HG02642 (cell line): ENCODE results near the gene COL16A1.
"Not testable (repeated sequence)": the region's sequence is repeated elsewhere in the genome, so short reads cannot be mapped to it uniquely, and the experiment has no call there.

Experiments
- ATAC-seq: cut with Tn5 transposase; IDR thresholded peaks from one replicate; pipeline ENCODE4 v1.9.1; 2021; ENCODE audit warnings: mild to moderate bottlenecking; ENCODE audit not compliant: unreplicated experiment, poor library complexity

Gene COL16A1

DNA sequence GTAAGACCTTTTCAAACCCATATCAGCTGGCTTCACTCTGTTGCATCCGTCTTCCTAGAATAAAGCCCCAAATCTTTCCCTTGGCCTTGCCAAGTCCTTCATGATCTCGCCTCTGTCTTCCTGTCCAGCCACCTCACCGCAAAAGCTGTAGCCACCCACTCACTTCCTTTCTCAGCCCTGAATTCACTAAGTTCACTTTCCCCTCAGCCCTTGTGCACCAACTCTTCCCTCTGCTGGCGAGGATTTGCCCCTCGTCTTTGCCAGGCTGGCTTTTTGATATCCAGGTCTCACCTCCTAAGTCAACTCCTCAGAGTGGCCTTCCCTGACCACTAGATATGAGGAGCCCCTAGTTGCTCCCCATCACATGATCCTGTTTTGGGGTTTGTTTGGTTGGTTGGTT lies 3.9 kb upstream of the COL16A1 start:
- no peak for ATAC-seq

DNA sequence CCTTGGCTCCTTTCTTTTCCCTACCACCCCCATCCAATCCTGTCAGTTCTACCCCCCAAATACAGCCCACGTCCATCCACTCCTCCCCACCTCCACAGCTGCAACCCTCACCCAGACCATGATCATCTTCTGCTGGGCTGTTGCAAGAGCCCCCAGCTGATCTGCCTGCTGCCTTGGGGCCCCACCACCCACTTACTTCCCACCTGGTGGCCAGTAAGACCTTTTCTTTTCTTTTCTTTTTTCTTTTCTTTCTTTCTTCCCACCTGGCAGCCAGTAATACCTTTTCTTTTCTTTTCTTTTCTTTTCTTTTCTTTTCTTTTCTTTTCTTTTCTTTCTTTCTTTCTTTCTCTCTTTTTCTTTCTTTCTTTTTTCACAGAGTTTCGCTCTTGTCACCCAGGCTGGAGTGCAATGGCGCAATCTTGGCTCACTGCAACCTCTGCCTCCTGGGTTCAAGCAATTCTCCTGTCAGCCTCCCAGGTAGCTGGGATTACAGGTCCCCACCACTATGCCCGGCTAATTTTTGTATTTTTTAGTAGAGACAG lies 3.3 kb upstream of the COL16A1 start:
- not testable (repeated sequence) for ATAC-seq

DNA sequence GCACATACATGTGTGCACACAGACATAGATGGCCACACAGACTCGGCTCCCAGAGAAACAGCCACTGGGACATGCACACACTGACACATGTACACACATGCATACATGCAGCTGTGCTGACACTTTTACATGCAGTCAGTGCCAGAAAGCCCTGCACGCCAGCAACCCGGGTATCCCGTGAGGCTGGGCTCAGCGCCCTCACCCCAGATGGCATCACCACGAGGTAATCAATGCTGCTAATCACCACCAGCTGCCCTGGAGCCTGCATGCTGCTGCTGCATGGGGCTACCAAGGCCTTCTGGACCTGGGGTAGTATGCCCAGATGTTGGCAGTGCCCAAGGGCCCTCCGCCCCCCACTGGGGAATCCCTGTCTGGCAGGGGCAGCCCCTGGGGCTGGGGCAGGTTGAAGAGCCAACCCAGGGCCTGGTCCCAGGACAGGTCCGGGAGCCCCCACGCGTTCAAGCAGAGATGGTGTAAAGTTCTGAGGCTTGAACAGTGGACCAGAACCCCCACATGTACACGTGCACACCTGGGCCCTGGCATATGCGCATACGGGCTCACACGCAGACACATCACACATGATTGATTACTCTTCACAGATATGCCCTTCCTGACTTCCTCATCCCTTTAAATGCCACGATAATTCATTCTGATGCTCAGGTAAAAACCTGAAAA lies 2.7 kb upstream of the COL16A1 start:
- ATAC-seq, result no peak

DNA sequence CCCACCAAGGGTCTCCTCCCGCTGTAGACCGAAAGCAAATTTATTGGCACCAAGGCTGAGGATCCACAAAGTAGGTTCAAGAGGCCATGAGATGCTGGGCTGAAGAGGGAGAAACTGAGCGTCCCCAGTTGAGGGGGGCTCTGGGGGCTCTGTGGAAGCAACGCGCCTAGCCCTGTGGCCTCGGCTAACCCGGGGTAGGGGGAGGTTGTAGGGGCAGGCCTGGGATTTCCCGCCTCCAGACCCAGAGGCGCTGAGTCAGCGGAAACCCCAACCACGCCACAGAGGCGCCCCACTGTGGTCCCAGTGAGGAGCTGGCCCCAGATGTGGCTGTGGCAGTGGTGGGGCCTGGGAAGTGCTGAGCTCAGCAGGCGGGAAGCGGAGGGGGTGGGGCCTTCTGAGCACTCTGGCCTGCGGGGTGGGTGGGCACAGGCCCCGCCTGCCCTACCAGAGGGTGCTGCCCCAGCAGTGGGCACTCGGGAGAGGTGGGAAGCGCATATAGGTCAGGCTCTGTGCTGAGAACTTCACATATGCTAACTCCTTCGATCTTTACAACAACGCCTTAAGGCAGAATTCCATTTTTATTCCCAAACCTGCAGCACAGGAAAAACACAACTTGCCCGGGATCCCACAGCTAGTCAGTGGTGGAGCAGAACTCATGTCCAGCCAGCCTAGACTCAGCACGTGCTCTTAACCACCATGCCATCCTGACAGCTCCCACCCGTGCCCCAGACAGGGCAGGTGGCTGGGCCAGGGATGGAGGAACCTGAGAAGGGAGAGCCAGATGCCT lies 1.5 kb upstream of the COL16A1 start:
- peak; percentile 37 for ATAC-seq

DNA sequence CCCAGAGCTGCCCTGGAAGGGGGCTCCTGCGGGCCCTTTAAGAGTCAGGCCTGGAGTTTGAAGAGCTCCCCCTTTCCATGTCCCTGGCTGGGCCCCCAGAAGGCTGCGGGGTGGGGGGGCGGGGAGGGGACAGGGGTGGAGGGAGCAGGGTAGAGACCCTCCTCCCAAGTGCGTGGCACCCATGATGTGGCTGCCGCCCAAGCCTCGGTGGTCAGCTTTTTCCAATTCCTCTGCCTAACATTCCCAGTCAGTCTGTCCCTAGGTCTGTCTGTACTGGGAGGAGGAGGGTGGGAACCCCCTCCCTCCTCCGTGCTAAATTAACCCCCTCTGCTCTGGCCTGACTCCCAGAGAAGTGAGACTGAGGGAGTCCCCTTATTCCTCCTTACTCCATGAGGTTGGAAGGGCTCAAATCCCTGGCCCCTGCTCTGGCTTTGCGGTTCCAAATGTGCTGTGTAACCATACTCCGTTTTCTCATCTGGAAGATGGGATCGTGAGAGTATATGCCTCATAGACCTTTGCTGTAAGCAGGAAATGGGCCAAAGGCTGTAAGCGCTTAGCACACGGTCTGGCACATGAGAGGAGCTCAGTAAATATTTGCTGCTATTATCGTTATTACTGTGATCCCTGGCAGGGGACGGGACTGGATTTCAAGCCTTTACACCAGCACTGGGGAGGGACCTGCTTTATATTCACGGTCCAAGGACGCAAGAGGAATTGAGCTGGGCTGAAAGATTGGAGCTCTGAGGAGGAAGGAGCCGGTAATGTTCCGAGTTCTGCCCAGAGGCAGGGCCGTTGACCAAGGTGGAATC lies 658 bp upstream of the COL16A1 start:
- ATAC-seq, result no peak

DNA sequence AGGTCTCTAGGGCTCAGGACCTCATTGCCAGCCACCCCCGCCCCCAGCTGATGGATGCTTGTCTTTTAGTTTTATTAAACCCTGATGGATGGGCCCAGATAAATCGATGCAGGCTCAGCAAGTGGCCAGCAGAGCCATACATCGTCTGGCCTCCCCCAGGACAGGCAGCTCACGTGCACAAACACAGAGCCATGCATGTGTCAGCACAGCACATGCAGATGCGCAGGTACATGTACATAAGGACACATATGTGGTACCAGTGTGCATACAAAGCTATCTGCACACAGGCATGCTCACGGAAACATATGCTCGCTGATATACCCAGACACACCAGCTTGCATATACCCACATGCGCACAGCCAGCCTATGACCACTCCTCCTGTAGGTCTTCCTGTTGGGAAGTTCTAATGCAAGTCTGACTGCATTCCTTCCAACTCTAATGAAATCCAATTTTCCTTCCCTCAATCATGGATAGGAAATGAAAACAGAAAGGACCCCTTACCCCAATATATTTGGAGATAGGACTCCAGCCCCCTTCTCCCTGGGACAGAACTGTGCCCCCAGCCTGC lies 897 bp downstream of the COL16A1 start:
- ATAC-seq, result no peak

DNA sequence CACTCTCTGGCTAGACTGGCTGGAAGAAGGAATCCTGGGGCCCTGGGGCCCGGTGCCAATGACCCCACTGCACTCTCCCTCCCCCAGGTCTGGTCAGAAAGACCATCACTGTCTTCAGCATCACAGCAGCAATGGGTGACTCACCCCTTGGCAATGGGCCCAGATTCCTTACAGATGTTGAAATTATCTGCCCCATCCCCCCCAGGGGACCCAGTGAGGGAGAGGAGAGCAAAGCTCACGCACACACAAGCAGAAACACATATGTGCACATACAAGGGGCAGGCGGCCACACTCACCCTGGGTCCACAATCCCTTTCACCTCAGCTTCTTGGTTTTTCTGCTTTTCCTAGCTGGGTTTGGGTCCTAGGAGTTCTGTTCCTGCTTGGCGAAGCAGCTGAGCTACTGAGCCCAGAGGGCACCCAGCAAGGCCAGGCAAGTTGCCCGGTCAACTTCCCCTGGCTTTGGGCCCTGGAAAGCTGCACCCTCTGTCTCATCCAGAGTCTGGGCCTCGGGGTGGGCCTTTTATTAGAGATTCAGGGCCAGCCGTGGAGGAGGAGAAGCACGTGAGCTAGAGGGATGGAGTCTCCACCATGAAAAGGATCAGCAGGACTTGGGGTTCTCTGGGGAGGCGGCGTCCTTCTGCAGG lies 2.6 kb downstream of the COL16A1 start:
- ATAC-seq, result no peak

DNA sequence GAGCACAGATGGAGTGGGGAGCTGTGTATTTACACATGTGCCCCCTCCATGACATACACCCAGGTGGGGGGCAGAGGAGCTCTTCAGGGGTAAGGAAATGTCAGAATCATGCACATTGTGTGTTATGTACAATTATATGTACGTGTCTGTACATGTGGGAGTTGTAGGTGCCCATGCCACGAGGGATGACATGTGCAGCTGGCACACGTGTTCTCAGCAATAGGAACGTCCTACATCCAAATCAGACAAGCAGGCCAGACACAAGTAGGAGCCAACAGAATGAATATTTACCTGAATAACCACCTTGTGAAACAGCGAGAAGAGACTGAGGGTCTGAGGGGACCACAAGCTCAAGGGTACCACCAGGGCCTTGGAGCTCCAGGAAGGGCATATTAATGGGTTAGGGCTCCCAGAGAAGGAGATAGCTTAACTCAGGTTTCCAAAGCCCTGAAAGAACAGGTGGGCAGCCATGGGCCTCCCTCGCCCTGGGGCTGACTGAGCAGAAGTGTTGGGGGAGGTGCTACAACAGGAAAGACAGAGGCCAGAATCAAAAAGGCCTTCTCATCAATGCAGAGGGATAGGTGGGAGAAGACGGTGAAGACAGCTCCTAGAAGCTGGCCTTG lies 3.2 kb downstream of the COL16A1 start:
- no peak for ATAC-seq

DNA sequence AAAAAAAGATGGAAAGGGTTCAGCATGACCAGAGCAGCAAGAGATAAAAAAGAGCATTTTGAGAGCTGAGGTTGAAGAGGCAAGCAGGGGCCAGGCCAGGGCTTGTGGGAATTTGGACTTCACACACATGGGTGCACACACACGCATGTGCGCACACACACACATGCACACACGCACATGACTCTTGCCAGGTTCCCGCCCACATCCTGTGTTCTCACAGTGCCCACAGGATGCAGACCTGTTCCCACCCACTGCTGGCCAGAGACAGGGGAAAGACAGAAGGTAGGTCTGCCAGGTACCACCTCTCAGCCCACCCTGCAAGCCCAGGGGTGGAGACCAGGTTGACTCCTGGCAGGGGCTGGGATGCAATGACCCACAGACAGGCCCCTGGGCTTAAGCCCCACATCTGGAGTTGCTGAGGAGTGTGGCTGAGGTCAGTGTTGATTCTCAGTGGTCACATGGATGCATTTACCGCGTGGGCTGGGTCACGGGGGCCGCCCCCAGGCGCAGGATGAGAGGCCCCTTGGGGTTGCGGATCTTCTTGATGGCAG lies 4.4 kb downstream of the COL16A1 start:
- ATAC-seq, result no peak

DNA sequence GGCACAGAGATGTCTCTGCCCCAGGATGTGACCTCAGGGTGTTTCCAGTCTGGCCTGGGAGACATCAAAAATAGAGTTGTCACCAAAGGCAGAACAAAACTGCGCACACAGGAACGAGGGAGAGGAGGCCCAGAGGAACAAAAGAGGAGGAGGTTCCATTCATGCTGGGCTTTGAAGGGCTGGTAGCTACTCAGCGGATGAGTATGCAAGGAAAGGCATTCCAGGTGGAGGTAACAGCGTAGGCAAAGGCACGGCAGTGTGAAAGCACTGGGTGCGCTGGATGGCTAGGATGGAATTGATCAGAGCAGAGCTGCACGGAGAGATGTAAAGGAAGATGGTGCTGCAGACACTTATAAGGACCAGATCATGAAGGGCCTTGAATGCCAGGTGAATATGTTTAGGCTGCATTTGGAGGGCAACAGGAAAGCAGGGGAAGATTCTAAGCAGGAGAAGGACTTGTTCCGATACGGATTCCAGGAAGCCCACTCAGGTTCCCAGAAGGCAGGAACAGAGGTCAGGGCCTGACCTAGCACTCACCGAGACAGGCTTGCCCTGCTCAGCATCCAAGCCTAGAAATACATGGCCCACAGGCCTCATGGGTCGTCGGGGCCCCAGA lies 6.3 kb downstream of the COL16A1 start:
- no peak for ATAC-seq

DNA sequence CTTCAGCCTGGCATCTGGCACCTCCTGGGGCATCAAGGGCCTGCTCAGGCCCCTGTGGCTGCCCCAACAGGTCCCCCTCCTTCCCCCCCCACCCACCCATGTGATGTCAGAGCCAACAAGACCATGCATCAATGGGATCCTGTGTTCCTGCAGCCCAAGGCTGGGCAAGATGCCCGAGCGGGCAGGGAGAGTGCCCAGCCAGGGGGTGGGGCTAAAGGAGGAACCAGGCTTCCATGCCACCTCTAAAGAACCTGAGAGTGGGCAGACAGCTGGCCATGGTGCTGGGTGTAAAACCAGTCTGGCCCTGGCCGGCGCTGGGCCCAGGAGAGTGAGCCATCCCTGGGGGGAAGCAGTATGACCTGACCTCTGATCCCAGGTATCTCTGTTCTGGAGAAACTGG lies 7.6 kb downstream of the COL16A1 start:
- no peak for ATAC-seq

DNA sequence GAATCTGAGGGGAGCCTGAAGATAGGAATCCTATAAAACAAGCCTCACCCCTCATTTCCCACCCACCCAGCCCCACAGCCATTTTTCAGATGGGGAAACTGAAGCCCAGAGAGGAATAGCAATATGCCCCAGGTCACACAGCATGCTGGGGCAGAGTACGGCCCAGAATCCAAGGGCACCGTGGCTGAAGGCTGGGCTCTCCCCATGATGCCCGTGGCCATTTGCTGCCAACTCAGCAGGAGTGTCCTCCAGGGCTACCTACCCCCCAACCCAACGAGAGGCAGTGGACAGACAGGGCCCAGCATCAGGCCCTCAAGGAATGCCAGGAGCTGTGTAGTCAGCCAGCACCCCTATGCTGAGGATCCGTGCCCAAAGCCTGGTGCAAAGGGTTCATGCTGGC lies 8.5 kb downstream of the COL16A1 start:
- ATAC-seq, result no peak

DNA sequence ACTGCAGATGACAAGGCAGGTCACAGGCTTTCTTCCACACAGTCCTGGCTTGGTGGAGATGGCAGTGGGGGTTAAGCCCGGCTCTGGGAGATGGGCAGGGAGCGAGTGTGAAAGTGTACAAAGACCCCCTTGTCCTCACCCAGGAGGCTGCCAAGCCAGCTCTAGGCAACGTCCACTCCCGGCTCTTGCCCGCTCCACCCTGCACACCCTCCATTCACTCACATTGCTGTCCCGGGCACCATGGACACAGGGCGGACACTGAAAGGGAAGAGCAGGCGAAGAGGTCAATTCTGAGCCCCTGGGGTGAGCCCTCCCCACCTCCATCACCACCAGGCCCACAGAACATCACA lies 8.9 kb downstream of the COL16A1 start:
- ATAC-seq, result no peak

DNA sequence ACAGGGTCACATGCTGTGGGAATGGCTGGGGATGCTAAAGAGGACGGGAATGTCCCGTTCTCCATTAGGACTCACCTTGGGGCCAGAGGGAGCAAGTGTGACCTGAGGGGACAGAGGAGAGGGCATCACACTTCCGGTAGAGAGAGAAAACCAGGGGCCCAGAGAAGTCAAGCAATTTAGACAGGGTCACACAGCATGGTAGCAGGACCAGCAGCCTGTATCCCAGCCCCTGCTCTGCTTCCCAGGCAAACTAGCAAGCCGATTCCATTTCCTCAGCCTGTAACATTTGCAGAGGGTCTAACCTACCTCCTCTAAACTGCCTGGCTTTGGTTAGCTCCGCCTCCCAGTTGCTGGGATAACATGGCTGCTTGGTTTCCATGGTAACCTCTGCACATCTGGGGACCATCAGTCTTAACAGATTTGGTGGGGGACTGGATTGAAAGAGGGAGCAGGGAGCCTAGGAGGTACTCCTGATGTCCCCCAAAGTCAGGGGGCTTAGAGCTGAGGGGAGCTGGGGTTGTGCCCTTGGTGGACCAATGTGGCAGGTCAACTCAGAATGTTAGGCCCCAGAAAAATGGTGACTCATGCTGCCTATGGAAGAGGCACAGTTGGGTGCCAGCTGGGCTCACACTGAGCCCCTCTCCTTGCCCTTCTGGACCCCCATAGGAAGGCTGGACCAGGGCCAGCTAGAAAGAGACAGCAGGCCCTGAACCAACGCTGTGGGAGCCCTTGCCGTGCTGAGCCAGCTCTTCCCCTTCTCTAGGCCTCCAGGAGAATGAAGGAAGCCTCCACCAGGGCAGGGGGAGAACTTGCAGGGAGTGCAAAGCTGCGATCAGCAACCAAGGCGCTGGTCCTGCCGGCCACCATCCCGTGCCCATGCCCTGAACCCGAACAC lies 9.5 kb downstream of the COL16A1 start:
- no peak for ATAC-seq

DNA sequence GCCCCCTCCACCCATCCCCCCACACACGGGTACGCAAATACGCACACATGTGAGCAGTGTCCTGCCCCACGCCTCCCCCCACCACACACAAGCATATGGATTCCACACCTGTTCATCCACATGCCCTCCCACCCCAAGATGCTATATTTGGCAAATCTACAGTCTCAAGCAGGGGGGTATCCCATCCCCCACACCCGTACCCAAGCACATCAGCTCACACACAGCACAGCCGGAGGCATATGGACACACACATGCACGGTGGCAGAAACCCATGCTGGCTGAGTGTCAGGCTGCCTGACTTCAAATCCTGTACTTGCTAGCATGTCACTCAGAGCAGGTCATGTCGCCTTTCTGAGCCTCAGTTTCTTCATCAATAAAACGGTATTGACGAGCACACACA lies 10.6 kb downstream of the COL16A1 start:
- no peak for ATAC-seq

DNA sequence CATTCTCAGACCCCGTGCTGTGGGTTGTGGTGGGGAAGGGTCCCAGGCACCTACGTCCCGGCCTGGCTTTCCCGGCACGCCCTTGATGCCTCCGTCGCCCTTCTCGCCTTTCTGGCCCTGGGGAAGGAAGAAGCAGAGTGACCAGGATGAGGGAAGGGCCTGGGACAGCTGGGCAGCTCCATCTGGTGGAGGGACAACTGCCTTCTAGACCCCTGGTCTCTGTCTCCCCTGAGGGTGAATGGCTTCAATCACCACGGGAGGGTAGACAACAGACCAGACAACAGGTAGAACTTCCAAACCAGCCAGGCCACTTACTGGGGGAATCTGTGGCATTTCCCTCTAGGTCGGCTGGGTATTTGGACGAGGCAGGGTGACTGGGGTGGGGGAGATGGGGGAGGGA lies 11.9 kb downstream of the COL16A1 start:
- no peak for ATAC-seq

DNA sequence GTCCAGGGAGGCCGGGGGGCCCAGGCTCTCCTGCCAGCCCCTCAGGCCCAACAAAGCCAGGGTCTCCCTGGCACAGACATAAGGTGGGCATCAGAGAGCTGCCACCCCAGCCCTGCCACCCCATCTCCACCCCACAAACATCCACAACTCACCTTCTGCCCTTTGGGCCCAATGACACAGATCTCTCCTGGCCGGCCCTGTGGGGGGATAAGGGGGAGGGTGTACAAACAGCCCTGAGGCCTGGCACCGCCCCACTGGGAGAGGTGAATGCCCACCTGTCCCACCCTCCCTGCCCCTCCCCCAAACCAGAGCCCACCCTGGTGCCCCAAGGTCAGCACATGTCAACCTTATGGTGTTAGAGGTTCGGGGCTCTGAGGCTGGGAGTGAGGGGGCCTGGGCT lies 12.4 kb downstream of the COL16A1 start:
- ATAC-seq, result no peak

DNA sequence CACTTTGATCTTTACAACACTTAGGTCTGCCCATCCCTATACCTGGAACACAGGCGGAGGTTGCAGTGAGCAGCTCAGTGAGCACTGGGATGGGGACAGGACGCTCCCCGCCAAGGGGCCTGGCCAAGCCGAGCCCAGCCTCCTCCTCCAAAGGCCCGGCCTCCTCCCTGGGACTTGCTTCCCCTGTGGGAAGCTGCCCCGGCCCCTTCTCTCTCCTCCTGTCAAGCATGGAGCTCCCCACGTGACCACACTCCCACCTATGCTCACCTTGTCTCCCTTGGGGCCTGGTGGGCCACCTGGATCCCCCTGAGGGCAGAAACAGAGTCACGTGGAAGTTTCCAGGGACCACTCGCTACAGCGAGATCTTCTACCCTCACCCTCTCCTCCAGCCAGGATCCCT lies 12.9 kb downstream of the COL16A1 start:
- ATAC-seq, result no peak
